ENCODE results near the gene MEGF6. TPM values are rescaled to one million over a fixed set of nuclear protein-coding genes. Genes with fewer than 3 reads are reported as not detected.
A peak's percentile ranks its signal among the peaks of the same experiment; 100 is the strongest.

Gene MEGF6
- total RNA-seq, 1 donor, result 85.4 TPM

DNA sequence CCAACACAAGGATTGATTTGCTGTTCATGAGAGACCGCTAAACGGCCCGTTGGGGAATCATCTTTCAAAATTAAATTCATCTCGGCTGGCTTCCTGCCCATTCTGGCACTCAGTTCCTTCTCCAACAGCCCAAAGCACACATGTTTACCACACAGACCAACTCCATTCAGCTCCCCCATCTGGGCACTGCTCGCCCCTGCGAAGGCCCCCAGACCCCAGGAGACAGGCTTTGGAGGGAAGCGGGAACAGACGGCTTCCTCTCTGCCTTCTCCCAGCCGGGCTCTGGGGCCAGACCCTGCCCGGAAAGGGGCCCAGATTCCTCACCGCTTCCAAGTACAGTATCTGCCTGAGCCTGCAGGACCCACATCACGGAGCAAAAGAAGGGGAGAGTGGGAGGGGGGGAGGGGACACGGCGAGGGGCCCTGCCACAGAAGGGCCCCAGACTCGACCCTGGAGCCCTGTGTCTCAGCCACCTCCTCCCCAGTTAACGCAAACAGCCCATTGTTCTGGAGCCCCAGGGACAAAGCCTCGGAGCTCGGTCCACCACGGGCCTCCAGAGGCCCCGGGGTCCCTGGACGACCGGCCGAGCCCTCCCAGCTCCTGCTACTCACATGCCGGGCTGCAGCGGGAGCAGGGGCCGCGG, 660 bp downstream of the MEGF6 start:
- Histone ChIP-seq H3K4me3 (ENCODE audit: insufficient read depth, low read length) (peak overlapping the region; percentile 35), H3K79me2 (ENCODE audit: insufficient read depth, low read length) (no peaks in the 10 kb centered on the region), H3K27me3 (ENCODE audit: insufficient read depth, low read length) (peaks cover 30% of the 10 kb centered on the region), H4K20me1 (ENCODE audit: insufficient read depth, low read length) (no peaks in the 10 kb centered on the region), H3K27ac (ENCODE audit: low read depth, low read length) (no peak overlapping the region), H3K9me3 (ENCODE audit: low read depth, low read length) (no peaks in the 10 kb centered on the region), H3K36me3 (ENCODE audit: insufficient read depth, low read length) (no peaks in the 10 kb centered on the region), H3K4me2 (ENCODE audit: insufficient read depth, low read length) (peak overlapping the region; percentile 39), H2AFZ (ENCODE audit: low read length) (peak overlapping the region; percentile 22), H3K4me1 (ENCODE audit: insufficient read depth, low read length) (peaks cover 6% of the 10 kb centered on the region)
- TF ChIP-seq, protein P1, sequence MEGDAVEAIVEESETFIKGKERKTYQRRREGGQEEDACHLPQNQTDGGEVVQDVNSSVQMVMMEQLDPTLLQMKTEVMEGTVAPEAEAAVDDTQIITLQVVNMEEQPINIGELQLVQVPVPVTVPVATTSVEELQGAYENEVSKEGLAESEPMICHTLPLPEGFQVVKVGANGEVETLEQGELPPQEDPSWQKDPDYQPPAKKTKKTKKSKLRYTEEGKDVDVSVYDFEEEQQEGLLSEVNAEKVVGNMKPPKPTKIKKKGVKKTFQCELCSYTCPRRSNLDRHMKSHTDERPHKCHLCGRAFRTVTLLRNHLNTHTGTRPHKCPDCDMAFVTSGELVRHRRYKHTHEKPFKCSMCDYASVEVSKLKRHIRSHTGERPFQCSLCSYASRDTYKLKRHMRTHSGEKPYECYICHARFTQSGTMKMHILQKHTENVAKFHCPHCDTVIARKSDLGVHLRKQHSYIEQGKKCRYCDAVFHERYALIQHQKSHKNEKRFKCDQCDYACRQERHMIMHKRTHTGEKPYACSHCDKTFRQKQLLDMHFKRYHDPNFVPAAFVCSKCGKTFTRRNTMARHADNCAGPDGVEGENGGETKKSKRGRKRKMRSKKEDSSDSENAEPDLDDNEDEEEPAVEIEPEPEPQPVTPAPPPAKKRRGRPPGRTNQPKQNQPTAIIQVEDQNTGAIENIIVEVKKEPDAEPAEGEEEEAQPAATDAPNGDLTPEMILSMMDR (IDR thresholded peaks at IDR 0.05; ENCODE audit: extremely low read depth, low read depth, low read length), result no peak
- DNase-seq (ENCODE audit: insufficient read length, low spot score, missing footprints), result peak; percentile 93

DNA sequence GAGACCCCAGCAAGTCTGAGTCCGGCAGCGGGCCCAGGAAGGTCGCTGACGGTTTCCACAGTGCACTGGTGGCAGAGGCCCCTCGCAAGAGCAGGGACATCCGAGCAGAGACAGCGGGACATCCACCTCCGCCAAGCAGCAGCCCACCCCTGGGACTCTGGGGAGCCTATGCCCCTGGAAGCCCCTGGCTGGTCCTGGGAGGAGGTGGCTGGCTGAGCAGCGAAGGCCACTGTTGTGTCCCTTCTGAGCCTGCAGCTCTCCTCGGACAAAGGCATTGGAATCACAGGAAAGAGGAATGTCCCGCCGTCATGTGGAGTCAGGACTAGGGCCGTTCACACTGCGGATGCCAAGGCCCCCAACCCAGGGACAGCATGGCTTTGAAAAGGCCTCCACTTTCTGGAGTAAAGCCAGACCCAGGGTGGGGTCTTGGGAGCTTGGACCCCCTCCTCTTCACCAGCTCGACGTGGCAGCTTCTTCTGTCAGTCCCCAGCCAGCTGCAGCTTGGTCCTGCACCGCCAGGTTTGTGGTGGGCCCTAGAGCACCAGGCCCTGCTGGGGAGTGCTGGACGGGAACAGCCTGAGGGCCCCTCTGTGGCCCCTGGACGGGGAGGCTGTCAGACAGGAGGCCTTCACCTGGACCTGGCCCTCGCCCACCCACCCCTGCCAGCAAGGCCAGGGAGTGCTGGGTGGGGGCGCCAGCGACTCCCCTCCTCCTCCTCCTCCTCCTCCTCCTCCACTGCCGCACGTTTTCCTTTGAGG, 1.4 kb downstream of the MEGF6 start:
- DNase-seq (ENCODE audit: insufficient read length, low spot score, missing footprints), result peak; percentile 88
- Histone ChIP-seq H3K27me3 (ENCODE audit: insufficient read depth, low read length) (peaks cover 30% of the 10 kb centered on the region), H3K27ac (ENCODE audit: low read depth, low read length) (no peak overlapping the region), H4K20me1 (ENCODE audit: insufficient read depth, low read length) (no peaks in the 10 kb centered on the region), H3K4me3 (ENCODE audit: insufficient read depth, low read length) (no peak overlapping the region), H2AFZ (ENCODE audit: low read length) (no peak overlapping the region), H3K79me2 (ENCODE audit: insufficient read depth, low read length) (no peaks in the 10 kb centered on the region), H3K9me3 (ENCODE audit: low read depth, low read length) (no peaks in the 10 kb centered on the region), H3K4me1 (ENCODE audit: insufficient read depth, low read length) (peaks cover 6% of the 10 kb centered on the region), H3K36me3 (ENCODE audit: insufficient read depth, low read length) (no peaks in the 10 kb centered on the region), H3K4me2 (ENCODE audit: insufficient read depth, low read length) (no peak overlapping the region)
- TF ChIP-seq, protein P1 (IDR thresholded peaks at IDR 0.05; ENCODE audit: extremely low read depth, low read depth, low read length), result no peak

DNA sequence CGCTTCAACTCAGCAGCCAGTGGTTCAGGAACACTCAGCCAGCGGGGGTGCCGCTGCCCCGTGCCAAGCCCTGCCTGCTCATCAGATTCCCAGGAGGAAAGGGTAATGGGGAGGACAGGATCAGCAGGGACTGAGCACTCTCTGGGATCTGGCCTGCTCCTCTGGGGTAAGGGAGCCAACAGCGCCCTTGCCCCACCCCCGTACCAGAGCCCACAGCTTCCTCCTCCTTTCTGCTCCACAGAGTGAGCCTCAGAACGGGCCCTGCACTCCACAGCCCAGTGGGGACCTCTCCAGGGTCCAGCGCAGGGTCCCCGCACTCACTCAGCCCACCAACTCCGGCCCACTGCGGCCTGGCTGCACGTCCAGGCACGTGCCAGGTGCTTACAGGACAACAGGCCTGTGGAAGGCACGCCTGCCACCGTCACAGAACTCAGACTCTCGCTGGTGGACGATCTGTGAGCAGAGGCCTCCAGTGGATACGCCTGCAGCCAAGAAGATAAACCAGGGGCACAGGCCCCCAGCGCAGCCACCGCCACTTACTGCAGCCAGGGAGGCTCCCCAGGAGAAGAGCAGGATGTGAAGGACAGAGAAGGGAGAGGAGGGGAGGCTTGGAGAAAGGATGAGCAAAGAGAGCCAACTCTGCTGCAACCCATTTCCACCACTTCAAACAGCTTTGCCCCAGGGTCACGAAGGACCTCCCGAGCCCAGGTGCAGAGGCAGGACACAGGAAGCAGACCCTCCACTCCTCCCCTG, 2.1 kb downstream of the MEGF6 start:
- peak; percentile 93 for DNase-seq (ENCODE audit: insufficient read length, low spot score, missing footprints)
- Histone ChIP-seq H3K79me2 (ENCODE audit: insufficient read depth, low read length) (no peaks in the 10 kb centered on the region), H3K9me3 (ENCODE audit: low read depth, low read length) (no peaks in the 10 kb centered on the region), H3K4me3 (ENCODE audit: insufficient read depth, low read length) (no peak overlapping the region), H4K20me1 (ENCODE audit: insufficient read depth, low read length) (no peaks in the 10 kb centered on the region), H3K27me3 (ENCODE audit: insufficient read depth, low read length) (peaks cover 30% of the 10 kb centered on the region), H3K36me3 (ENCODE audit: insufficient read depth, low read length) (no peaks in the 10 kb centered on the region), H3K27ac (ENCODE audit: low read depth, low read length) (no peak overlapping the region), H3K4me2 (ENCODE audit: insufficient read depth, low read length) (no peak overlapping the region), H3K4me1 (ENCODE audit: insufficient read depth, low read length) (peaks cover 6% of the 10 kb centered on the region), H2AFZ (ENCODE audit: low read length) (no peak overlapping the region)
- TF ChIP-seq, protein P1 (IDR thresholded peaks at IDR 0.05; ENCODE audit: extremely low read depth, low read depth, low read length), result no peak

DNA sequence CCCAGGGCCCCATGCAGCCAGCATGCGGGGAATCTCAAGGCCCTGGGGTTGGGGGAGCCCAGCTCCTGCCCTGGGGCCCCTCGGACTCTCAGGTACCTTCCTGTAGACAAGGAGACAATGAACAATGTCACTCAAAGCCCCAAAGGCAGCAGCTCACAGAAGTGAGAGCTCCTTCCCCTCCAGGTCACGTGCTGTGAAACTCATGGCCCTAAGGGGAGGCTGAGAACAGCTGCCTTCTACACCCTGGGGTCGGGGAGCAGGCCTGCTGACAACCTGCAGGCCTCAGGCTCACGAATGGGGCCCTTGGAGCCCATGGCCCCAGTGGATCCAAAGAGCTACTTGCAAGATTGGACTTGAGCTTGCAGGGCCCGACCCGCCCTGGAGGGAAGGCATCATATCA, 3.2 kb downstream of the MEGF6 start:
- Histone ChIP-seq H3K27me3 (ENCODE audit: insufficient read depth, low read length) (peaks cover 30% of the 10 kb centered on the region), H2AFZ (ENCODE audit: low read length) (no peak overlapping the region)
- peak; percentile 76 for DNase-seq (ENCODE audit: insufficient read length, low spot score, missing footprints)

More for the DNA sequence above, 3.2 kb downstream of the MEGF6 start:
- no peak overlapping the region for H3K4me3 ChIP-seq (ENCODE audit: insufficient read depth, low read length)
- no peaks in the 10 kb centered on the region for H3K79me2 ChIP-seq (ENCODE audit: insufficient read depth, low read length)
- H3K9me3 ChIP-seq (ENCODE audit: low read depth, low read length), result no peaks in the 10 kb centered on the region
- H4K20me1 ChIP-seq (ENCODE audit: insufficient read depth, low read length), result no peaks in the 10 kb centered on the region
- H3K27ac ChIP-seq (ENCODE audit: low read depth, low read length), result no peak overlapping the region
- TF ChIP-seq, protein P1 (IDR thresholded peaks at IDR 0.05; ENCODE audit: extremely low read depth, low read depth, low read length), result no peak
- H3K36me3 ChIP-seq (ENCODE audit: insufficient read depth, low read length), result no peaks in the 10 kb centered on the region
- peaks cover under 1% of the 10 kb centered on the region for H3K4me1 ChIP-seq (ENCODE audit: insufficient read depth, low read length)
- H3K4me2 ChIP-seq (ENCODE audit: insufficient read depth, low read length), result no peak overlapping the region
